Mammary epithelial cell (primary cell): ENCODE measurements around the gene VPS37C.

Experiments
- EZH2 ChIP-seq: IDR thresholded peaks from 2 replicates; pipeline ENCODE4 v1.6.1; 2012; ENCODE audit warnings: low read length, inconsistent platforms, borderline replicate concordance
- TF ChIP-seq, protein P1 (sequence below), 2 donors: IDR thresholded peaks in 1 of 2; conservative IDR thresholded peaks in 1 of 2; 2 replicates each; pipeline ENCODE4 v1.5.1; 2011 to 2012; ENCODE audit warnings: inconsistent platforms in 2 of 2, low read length in 2 of 2, mild to moderate bottlenecking in 2 of 2, control low read depth in 1 of 2, low read depth in 1 of 2; ENCODE audit not compliant: insufficient read depth in 1 of 2; ENCODE audit errors: extremely low read depth in 1 of 2

DNA sequence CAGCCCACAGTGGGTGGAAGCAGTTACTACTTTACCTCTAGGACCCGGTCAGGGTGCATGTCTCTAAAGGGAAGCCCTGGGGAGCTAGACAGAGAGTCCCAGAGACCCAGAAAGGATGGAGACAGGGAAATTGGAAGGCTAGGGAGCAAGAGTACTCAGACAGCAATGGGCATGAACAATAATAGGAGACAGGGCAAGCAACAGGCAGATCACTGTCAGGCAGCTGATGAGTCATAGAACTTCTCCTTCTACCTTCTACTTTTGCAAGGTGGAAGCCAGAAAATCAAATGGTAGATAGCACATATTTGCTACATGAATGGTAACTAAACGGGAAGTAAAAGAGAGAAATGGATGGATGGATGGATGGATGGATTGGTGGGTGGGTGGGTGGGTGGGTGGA, 39.3 kb downstream of the VPS37C start:
- no peak for TF ChIP-seq EZH2
- TF ChIP-seq, protein P1, sequence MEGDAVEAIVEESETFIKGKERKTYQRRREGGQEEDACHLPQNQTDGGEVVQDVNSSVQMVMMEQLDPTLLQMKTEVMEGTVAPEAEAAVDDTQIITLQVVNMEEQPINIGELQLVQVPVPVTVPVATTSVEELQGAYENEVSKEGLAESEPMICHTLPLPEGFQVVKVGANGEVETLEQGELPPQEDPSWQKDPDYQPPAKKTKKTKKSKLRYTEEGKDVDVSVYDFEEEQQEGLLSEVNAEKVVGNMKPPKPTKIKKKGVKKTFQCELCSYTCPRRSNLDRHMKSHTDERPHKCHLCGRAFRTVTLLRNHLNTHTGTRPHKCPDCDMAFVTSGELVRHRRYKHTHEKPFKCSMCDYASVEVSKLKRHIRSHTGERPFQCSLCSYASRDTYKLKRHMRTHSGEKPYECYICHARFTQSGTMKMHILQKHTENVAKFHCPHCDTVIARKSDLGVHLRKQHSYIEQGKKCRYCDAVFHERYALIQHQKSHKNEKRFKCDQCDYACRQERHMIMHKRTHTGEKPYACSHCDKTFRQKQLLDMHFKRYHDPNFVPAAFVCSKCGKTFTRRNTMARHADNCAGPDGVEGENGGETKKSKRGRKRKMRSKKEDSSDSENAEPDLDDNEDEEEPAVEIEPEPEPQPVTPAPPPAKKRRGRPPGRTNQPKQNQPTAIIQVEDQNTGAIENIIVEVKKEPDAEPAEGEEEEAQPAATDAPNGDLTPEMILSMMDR (conservative IDR thresholded peaks at IDR 0.05 in 1 of 2, IDR thresholded peaks at IDR 0.05 in 1 of 2; ENCODE audit: extremely low read depth in 1 of 2, insufficient read depth in 1 of 2, low read depth in 1 of 2, low read length in 2 of 2) = no peak
